Small intestine (tissue), 7 donors: Measurements from ENCODE around the gene USH2A. TPM values are rescaled to one million over a fixed set of nuclear protein-coding genes. Genes with fewer than 3 reads are reported as not detected.

ENCODE experiments used
- DNase-seq, 2 donors: peaks; one replicate each; pipeline versions ENCODE4 v3.0.0 to v3.0.0-alpha.2; 2013
- FAIRE-seq: peaks from 2 replicates; lab custom pipeline; 2012; peaks lifted over from hg19 to GRCh38; lab: Jason Lieb, UNC
- H3K27ac ChIP-seq, 3 donors: one replicate each; pipeline ENCODE4 v1.5.1; 2013; ENCODE audit warnings: low read length in 2 of 3, mild to moderate bottlenecking in 2 of 3, control low read depth in 1 of 3, inconsistent platforms in 1 of 3, low read depth in 1 of 3, moderate library complexity in 1 of 3
- H3K27me3 ChIP-seq, 3 donors: one replicate each; pipeline ENCODE4 v1.6.1; 2013; ENCODE audit warnings: low read length in 3 of 3, inconsistent platforms in 1 of 3; ENCODE audit not compliant: control insufficient read depth in 3 of 3, insufficient read depth in 3 of 3
- H3K36me3 ChIP-seq, 3 donors: one replicate each; pipeline ENCODE4 v1.6.1; 2013; ENCODE audit warnings: low read length in 3 of 3, inconsistent platforms in 1 of 3, low read depth in 1 of 3, mild to moderate bottlenecking in 1 of 3, moderate library complexity in 1 of 3; ENCODE audit not compliant: control insufficient read depth in 3 of 3, insufficient read depth in 2 of 3
- H3K4me1 ChIP-seq, 3 donors: one replicate each; pipeline ENCODE4 v1.6.1; 2013; ENCODE audit warnings: low read length in 2 of 3, inconsistent platforms in 1 of 3, low read depth in 1 of 3, mild to moderate bottlenecking in 1 of 3, moderate library complexity in 1 of 3; ENCODE audit not compliant: control insufficient read depth in 3 of 3, insufficient read depth in 2 of 3
- H3K4me3 ChIP-seq, 3 donors: one replicate each; pipeline ENCODE4 v1.5.1; 2013; ENCODE audit warnings: low read length in 3 of 3, control low read depth in 1 of 3, inconsistent platforms in 1 of 3, low read depth in 1 of 3, mild to moderate bottlenecking in 1 of 3, moderate library complexity in 1 of 3
- H3K9me3 ChIP-seq, 2 donors: one replicate each; pipeline ENCODE4 v1.6.1; 2013; ENCODE audit warnings: low read depth in 1 of 2, low read length in 1 of 2; ENCODE audit not compliant: control insufficient read depth in 2 of 2, insufficient read depth in 1 of 2
- whole genome bisulfite sequencing, 3 donors: extraction: QIAGEN DNeasy Blood & Tissue Kit; methylation state at CpG; one replicate each; pipeline ENCODE4 v1.1.7; 2013; 5-methylcytosine and 5-hydroxymethylcytosine counted together
- polyA plus RNA-seq, 4 donors: library from polyadenylated mRNA; stranded (reverse) in 3 of 4; unstranded in 1 of 4; fragments of 200-250 nt in 3 of 4; fragments of 120-200 nt in 1 of 4; gene quantifications; one replicate each; pipeline versions ENCODE4 v1.2.1 to v1.2.3, GENCODE V29; 2013
- donor health status: healthy with polysubstance abuse.
- donor health status: control.
- donor health status: control.
- donor health status: Bipolar disorder and iron deficiency.
- donor health status: healthy.

Gene USH2A
- polyA plus RNA-seq, 4 donors: under 0.01 to 0.07 TPM; not detected in 2

DNA sequence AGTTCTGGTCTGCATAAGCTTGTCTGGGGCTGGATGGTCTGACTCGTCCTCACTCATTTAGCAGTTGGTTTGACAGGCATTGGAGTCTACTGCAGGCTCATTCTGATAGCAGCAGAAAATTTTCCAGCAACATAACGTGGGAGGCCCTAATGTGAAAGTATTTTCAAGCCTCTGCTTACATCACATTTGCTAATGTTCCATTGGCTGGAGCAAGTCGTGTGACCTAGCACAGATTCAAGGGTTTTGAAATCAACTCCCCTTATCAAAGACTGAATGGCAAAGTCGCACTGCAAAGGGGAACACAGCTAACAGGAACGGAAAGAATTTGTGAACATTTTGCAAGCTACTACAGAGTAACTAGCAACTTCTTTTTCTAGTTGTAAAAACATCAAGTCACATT, 2.3 kb upstream of the USH2A start:
- Histone ChIP-seq H3K27ac (no peak overlapping the region), H3K4me1 (no peaks in the 10 kb centered on the region), H3K4me3 (no peak overlapping the region), H3K27me3 (no peaks in the 10 kb centered on the region), H3K36me3 (no peaks in the 10 kb centered on the region), H3K9me3 (no peaks in the 10 kb centered on the region)
- DNase-seq: no peak
- FAIRE-seq: no peak
- WGBS, 3 donors: 55 to 63% (median 60%) methylated on average over 5 of the region's 5 CpGs

DNA sequence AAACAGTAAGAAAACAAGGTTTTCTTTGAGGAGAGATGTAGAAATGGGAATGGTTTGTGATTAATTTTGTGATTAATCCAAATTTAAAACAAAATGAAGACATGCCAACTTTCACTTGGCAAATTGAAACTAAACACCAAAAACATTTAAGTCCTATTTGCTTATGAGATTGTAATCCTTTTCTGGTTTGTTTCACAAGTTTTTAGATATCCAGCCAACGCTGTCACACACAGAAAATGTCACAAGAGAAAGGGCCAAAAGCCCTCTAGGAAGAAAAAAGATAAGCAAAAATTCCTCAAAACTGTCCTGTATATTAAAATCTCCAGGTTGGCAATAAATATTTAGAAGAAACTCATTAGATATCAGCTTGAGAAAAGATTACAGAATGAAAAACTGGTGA, 2.5 kb downstream of the USH2A start:
- Histone ChIP-seq H3K4me3 (no peak overlapping the region), H3K4me1 (no peaks in the 10 kb centered on the region), H3K27ac (no peak overlapping the region), H3K36me3 (no peaks in the 10 kb centered on the region), H3K27me3 (no peaks in the 10 kb centered on the region), H3K9me3 (no peaks in the 10 kb centered on the region)
- DNase-seq (no peak), FAIRE-seq (no peak)
- WGBS, 3 donors: 32 to 40% (median 37%) methylated on average over 1 of the region's 1 CpG

DNA sequence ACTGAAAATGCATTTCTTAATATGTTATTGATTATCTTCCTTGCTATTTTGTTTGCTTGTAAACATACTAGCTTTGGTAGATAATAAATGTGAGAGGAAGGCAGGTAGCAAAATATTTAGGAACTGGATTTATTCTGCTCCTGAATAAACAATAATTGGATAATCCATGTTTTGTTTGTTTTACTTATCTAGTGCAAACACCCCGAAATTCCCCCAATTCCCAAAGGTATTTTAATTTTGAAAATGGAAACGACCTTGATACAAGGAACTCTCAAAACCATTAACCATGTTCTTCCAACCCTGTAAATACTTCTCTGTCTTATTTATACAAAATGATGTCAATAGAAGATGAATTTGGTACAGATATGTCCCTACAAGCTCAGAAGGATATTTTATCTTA, 3.0 kb downstream of the USH2A start:
- Histone ChIP-seq H3K4me3 (no peak overlapping the region), H3K9me3 (no peaks in the 10 kb centered on the region), H3K27ac (no peak overlapping the region), H3K36me3 (no peaks in the 10 kb centered on the region), H3K27me3 (no peaks in the 10 kb centered on the region), H3K4me1 (no peaks in the 10 kb centered on the region)
- 3 to 13% (median 10%) methylated on average over 2 of the region's 2 CpGs for WGBS, 3 donors
- FAIRE-seq: no peak
- no peak for DNase-seq

DNA sequence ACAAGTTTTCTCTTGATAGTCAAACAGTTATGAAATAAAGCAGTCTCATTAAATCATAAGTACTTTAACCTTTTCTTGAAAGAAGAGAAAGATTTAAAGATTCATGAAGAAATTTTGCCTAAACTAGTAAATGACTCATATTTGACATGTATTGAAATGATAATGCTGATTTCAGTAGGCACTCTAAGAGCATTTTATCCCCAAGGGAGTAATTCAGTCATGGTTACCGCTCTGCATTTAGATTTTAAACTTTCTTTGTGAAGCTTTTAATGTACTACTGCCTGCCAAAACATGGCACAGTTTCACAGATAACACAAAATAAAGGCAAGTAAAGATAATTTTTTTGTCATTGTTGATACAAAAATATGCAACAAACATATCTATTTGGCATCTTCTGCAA, 6.8 kb downstream of the USH2A start:
- FAIRE-seq: no peak
- 77 to 92% (median 81%) methylated on average over 1 of the region's 1 CpG for WGBS, 3 donors
- Histone ChIP-seq H3K36me3 (no peaks in the 10 kb centered on the region), H3K4me3 (no peak overlapping the region), H3K27me3 (no peaks in the 10 kb centered on the region), H3K9me3 (no peaks in the 10 kb centered on the region), H3K27ac (no peak overlapping the region), H3K4me1 (no peaks in the 10 kb centered on the region)
- no peak for DNase-seq

DNA sequence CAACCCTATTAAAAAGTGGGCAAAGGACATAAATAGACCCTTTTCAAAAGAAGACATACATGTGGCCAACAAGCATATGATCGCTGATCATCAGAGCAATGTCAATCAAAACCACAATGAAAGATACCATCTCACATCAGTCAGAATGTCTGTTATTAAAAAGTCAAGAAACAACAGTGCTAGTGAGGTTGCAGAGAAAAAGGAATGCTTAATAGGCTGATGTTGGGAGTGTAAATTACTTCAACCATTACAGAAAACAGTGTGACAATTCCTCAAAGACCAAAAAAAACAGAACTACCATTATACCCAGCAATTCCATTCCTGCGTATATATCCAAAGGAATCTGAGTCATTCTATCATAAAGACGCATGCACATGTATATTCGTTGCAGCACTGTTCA, 13.2 kb downstream of the USH2A start:
- Histone ChIP-seq H3K4me1 (no peaks in the 10 kb centered on the region), H3K27ac (no peak overlapping the region), H3K4me3 (no peak overlapping the region), H3K36me3 (no peaks in the 10 kb centered on the region), H3K9me3 (no peaks in the 10 kb centered on the region), H3K27me3 (no peaks in the 10 kb centered on the region)
- 91 to 94% (median 91%) methylated on average over 4 of the region's 4 CpGs for WGBS, 3 donors
- FAIRE-seq (no peak), DNase-seq (no peak)

DNA sequence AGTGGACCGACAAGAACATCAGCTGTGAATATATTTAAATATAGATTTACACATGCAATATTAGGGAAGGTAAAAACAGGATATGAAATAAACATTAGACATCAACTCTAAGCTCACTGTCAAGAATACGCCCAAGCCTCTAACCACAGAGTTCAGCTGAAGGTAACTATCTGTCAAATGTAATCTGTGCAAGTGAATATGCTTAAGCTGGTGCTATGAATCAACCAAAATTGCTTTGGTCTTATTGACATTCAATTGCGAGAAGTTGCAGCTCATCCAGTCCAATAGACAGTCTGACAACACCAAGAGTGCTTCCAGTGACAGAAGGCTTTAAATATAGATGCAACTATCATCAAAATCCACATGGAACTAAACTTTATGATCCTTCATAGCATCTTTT, 32.3 kb downstream of the USH2A start:
- 81 to 87% (median 87%) methylated on average over 3 of the region's 3 CpGs for WGBS, 3 donors
- no peak for FAIRE-seq
- H3K36me3 ChIP-seq: no peaks in the 10 kb centered on the region
- H3K27ac ChIP-seq: no peak overlapping the region
- H3K9me3 ChIP-seq: no peaks in the 10 kb centered on the region
- no peak overlapping the region for H3K4me3 ChIP-seq
- H3K27me3 ChIP-seq: no peaks in the 10 kb centered on the region
- DNase-seq: no peak
- no peaks in the 10 kb centered on the region for H3K4me1 ChIP-seq

DNA sequence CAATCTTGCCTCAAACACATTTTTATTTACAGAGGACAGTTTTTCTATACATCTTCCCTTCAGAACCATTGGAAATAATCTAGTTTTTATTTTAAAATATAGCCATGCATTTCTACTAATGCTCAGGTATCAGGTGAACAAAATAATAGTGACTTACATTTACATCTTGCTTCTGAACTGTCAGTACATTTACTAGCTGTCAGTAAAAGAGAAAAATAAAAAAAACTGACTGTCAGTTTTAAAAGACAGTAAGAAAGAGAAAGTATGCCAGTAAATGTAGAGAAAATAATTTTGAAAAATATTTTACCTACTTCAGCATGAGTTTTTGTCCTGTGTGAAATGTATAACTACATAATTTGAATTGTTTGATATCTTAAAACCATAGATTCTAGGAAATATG, 33.5 kb downstream of the USH2A start:
- DNase-seq (no peak), FAIRE-seq (no peak)
- no peaks in the 10 kb centered on the region for H3K27me3 ChIP-seq
- H3K36me3 ChIP-seq: no peaks in the 10 kb centered on the region
- H3K4me1 ChIP-seq: no peaks in the 10 kb centered on the region
- H3K27ac ChIP-seq: no peak overlapping the region
- H3K9me3 ChIP-seq: no peaks in the 10 kb centered on the region
- no peak overlapping the region for H3K4me3 ChIP-seq

DNA sequence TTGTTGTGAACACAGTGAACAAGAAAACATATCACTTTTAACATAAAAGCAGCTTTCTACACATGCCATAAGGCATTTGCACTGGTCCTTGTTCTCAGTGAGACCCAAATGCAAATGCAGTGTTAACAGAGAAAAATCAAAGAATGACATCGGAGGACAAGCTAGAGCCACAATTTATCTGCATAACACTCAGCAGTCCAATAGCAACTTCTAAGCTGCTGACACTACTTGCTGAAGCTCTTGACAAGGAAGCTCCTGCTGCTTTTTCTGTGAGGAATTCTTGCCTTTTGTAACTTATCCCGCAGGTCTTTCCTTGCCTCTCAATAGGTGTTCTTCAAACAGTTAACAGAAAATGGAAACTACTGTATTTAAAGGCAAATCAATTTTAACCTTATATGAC, 34.7 kb downstream of the USH2A start:
- no peak overlapping the region for H3K27ac ChIP-seq
- FAIRE-seq (no peak), DNase-seq (no peak)
- H3K9me3 ChIP-seq: no peaks in the 10 kb centered on the region
- 16 to 22% (median 20%) methylated on average over 2 of the region's 2 CpGs for WGBS, 3 donors
- H3K4me1 ChIP-seq: no peaks in the 10 kb centered on the region
- no peaks in the 10 kb centered on the region for H3K36me3 ChIP-seq
- H3K4me3 ChIP-seq: no peak overlapping the region
- no peaks in the 10 kb centered on the region for H3K27me3 ChIP-seq

DNA sequence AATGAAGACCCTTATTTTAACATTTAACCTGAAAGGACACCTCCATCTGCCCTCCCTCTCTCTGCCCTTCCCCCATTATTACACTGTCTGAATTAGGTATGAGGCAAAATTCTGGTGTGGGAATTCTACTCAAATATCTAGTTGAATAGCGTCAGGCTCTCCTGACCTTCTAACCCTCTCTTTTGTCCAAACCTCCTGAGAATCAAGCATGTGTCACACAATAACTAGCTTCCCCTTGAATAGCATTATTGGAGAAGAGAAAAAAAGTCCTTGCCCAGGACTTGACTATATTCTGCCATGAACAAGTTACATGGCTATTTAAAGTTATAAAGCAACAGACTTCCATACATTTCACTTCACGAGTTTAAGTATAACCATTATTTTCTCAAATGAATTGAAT, 35.5 kb downstream of the USH2A start:
- no peaks in the 10 kb centered on the region for H3K9me3 ChIP-seq
- H3K27ac ChIP-seq: no peak overlapping the region
- no peaks in the 10 kb centered on the region for H3K4me1 ChIP-seq
- H3K4me3 ChIP-seq: no peak overlapping the region
- 62 to 68% (median 64%) methylated on average over 2 of the region's 2 CpGs for WGBS, 3 donors
- FAIRE-seq: no peak
- DNase-seq: no peak
- no peaks in the 10 kb centered on the region for H3K27me3 ChIP-seq
- no peaks in the 10 kb centered on the region for H3K36me3 ChIP-seq
